Measurements from ENCODE around the gene PTBP3.

DNA sequence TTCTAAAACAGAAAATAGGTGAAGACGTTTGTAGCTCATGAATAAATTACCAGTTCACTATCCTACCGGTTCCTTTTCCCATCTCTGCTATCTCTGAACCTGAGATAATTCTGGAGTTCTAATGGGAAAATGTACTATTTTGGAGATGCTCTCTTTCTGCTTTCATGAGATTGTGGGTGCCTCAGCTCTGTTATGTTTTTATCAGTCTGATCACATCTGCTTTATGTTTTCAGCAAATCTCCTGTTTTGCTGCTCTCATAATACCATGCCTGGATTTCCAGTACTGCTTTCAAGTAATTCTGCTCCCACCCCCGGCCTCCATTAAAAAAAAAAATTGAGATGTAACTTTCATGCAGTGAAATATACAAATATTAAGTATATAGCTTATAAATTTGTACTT, 149.2 kb downstream of the PTBP3 start:
- no peak for TF ChIP-seq FOXA1 (IDR thresholded peaks at IDR 0.05)
- TF ChIP-seq FOXA1 (CRISPR knock-in tag; IDR thresholded peaks at IDR 0.05), result no peak
- TF ChIP-seq ZBTB7A (CRISPR knock-in tag; IDR thresholded peaks at IDR 0.05), result no peak
- TF ChIP-seq, protein P1, sequence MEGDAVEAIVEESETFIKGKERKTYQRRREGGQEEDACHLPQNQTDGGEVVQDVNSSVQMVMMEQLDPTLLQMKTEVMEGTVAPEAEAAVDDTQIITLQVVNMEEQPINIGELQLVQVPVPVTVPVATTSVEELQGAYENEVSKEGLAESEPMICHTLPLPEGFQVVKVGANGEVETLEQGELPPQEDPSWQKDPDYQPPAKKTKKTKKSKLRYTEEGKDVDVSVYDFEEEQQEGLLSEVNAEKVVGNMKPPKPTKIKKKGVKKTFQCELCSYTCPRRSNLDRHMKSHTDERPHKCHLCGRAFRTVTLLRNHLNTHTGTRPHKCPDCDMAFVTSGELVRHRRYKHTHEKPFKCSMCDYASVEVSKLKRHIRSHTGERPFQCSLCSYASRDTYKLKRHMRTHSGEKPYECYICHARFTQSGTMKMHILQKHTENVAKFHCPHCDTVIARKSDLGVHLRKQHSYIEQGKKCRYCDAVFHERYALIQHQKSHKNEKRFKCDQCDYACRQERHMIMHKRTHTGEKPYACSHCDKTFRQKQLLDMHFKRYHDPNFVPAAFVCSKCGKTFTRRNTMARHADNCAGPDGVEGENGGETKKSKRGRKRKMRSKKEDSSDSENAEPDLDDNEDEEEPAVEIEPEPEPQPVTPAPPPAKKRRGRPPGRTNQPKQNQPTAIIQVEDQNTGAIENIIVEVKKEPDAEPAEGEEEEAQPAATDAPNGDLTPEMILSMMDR (CRISPR knock-in tag; IDR thresholded peaks at IDR 0.05), result no peak
- no peak for TF ChIP-seq ZNF766 (CRISPR knock-in tag; IDR thresholded peaks at IDR 0.05; ENCODE audit: borderline replicate concordance)
- TF ChIP-seq, protein P2, sequence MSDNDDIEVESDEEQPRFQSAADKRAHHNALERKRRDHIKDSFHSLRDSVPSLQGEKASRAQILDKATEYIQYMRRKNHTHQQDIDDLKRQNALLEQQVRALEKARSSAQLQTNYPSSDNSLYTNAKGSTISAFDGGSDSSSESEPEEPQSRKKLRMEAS (IDR thresholded peaks at IDR 0.05), result no peak
- no peak for TF ChIP-seq MLX (CRISPR knock-in tag; IDR thresholded peaks at IDR 0.05)
- TF ChIP-seq HDAC6 (IDR thresholded peaks at IDR 0.05; ENCODE audit: low read depth, low read length), result no peak
- no peak for TF ChIP-seq SMAD1 (CRISPR knock-in tag; IDR thresholded peaks at IDR 0.05; ENCODE audit: borderline replicate concordance, low read depth)
- TF ChIP-seq RAD21 (CRISPR knock-in tag; IDR thresholded peaks at IDR 0.05), result no peak
- no peak for TF ChIP-seq NR2C2 (CRISPR knock-in tag; IDR thresholded peaks at IDR 0.05; ENCODE audit: borderline replicate concordance)
- TF ChIP-seq SIX4 (CRISPR knock-in tag; IDR thresholded peaks at IDR 0.05), result no peak
- TF ChIP-seq ZNF761 (CRISPR knock-in tag; conservative IDR thresholded peaks at IDR 0.05), result no peak
- TF ChIP-seq PRDM15 (CRISPR knock-in tag; IDR thresholded peaks at IDR 0.05), result no peak
- no peak for TF ChIP-seq ZNF800 (CRISPR knock-in tag; IDR thresholded peaks at IDR 0.05)
